Hepatocyte (in vitro differentiated cells): Measurements from ENCODE around the gene LCE1A.

Experiments used
- EZH2 ChIP-seq: fragments of 200-600 bp; sonication (generic); IDR thresholded peaks from 2 replicates; pipeline ENCODE4 v1.6.1; 2016; ENCODE audit warnings: antibody characterized with exemption, mild to moderate bottlenecking, borderline replicate concordance
- EZH2phosphoT487 ChIP-seq: fragments of 200-600 bp; sonication (generic); IDR thresholded peaks from one replicate; pipeline ENCODE4 v1.6.1; 2018; ENCODE audit warnings: antibody characterized with exemption, mild to moderate bottlenecking, low read depth, moderate library complexity; ENCODE audit not compliant: unreplicated experiment, severe bottlenecking
- TF ChIP-seq, protein P1 (sequence below): fragments of 200-600 bp; sonication (generic); IDR thresholded peaks from 2 replicates; pipeline ENCODE4 v1.5.1; 2016; ENCODE audit warnings: antibody characterized with exemption, mild to moderate bottlenecking; ENCODE audit not compliant: poor library complexity

DNA sequence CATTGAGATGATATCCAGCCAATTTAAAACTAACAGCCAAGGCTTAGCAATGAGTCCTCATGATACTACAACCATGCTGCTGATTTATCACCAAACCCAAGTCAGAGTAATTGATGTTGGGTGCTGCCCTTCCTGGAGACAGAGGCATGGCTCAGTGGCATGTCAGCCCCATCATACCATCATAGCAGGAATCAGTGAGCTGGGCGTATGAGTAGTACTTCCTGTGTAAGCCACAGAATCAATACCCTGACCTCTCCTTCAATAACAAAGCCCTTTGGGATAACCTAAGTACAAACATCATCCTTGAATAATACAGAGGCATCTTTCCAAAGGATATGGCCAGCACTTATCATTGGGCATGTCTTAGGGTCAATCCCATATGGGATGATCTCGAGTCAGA is 44.2 kb upstream of the LCE1A start:
- TF ChIP-seq, protein P1, sequence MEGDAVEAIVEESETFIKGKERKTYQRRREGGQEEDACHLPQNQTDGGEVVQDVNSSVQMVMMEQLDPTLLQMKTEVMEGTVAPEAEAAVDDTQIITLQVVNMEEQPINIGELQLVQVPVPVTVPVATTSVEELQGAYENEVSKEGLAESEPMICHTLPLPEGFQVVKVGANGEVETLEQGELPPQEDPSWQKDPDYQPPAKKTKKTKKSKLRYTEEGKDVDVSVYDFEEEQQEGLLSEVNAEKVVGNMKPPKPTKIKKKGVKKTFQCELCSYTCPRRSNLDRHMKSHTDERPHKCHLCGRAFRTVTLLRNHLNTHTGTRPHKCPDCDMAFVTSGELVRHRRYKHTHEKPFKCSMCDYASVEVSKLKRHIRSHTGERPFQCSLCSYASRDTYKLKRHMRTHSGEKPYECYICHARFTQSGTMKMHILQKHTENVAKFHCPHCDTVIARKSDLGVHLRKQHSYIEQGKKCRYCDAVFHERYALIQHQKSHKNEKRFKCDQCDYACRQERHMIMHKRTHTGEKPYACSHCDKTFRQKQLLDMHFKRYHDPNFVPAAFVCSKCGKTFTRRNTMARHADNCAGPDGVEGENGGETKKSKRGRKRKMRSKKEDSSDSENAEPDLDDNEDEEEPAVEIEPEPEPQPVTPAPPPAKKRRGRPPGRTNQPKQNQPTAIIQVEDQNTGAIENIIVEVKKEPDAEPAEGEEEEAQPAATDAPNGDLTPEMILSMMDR = no peak
- TF ChIP-seq EZH2 = no peak
- TF ChIP-seq EZH2phosphoT487 = no peak
